Measurements from ENCODE around the gene LDLRAP1.

DNA sequence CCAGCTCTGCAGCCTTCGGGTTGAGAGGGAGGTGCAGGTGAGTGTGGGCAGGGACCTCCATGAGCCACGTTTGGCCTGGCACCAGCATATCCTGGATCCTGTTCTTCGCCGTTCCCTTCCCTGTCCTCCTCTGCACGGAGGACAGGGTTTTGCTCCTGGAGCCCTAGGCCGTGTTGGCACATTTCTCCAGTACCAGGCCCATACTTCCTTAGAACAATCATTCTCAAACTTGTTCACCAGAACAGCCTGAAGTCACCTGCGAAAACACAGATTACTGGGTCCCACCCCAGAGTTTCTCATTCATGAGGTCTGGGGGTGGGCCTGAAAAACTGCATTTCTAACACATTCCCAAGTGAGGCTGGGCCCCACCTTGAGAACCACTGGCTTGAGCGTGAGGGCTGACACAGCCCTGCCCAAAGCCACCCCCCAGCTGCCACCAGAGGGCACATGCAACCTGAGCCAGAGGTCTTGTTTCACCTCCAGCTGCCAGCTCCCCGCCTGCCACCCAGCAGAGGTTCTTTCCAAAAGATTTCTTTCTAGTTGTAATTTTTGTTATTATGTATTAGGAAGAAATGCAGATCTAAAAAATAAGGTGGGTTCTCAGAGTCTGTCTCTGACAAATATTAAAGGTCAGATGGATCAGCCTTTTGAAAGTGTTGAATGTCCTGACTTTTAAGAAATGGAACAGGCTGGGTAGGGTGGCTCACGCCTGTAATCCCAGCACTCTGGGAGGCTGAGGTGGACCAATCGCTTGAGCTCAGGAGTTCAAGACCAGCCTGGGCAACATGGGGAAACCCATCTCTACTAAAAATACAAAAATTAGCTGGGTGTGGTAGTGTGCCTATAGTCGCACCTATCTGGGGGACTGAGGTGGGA, 39.6 kb upstream of the LDLRAP1 start:
- TF ChIP-seq POLR2A (IDR thresholded peaks at IDR 0.05; ENCODE audit: low read depth, low read length) (no peak), POLR2AphosphoS5 (IDR thresholded peaks at IDR 0.05; ENCODE audit: low read depth, low read length) (no peak), TAF1 (IDR thresholded peaks at IDR 0.05; ENCODE audit: low read depth, low read length) (no peak), PAX5 (IDR thresholded peaks at IDR 0.05; ENCODE audit: insufficient read depth, low read length, severe bottlenecking) (no peak)

Measured in GM12891 (cell line).